Measurements from ENCODE around the gene SMARCD1.

SMARCD1 gene

DNA sequence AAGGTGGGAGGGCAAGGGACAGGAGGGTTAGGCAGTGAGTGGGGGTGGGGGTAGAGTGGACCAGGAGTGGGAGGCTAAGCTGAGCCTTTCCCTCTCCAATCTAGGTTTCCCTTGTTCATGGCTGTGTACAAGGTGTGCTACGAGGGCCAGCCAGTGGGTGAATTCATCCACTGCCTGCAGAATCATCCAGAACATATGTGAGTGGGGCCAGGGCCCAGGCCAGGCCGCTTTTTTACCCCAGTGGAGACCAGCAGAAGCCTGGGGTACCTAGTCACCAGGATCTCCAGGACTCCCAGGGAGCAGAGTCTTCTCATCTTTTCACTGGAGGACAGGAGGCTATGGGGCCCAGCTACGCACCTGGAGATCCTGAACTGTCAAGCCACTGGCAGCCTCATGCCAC is 24.2 kb downstream of the SMARCD1 start:
- H3K9me3 ChIP-seq (ENCODE audit: insufficient read depth, low read length), result no peaks in the 10 kb centered on the region
- H4K20me1 ChIP-seq (ENCODE audit: low read depth, low read length), result no peaks in the 10 kb centered on the region
- no peak overlapping the region for H3K9ac ChIP-seq (ENCODE audit: low read length)
- H3K27me3 ChIP-seq (ENCODE audit: low read length), result no peaks in the 10 kb centered on the region
- H3K36me3 ChIP-seq (ENCODE audit: low read length), result no peaks in the 10 kb centered on the region
- H2AFZ ChIP-seq (ENCODE audit: low read depth, low read length, severe bottlenecking), result no peak overlapping the region
- no peaks in the 10 kb centered on the region for H3F3A ChIP-seq (ENCODE audit: insufficient read depth)
- no peaks in the 10 kb centered on the region for H3K9me2 ChIP-seq (replicated peaks; ENCODE audit: insufficient read depth, low read length)
- no peak overlapping the region for H3K4me2 ChIP-seq (ENCODE audit: low read depth, low read length, poor library complexity, severe bottlenecking)
- no peak overlapping the region for H3K4me3 ChIP-seq (ENCODE audit: insufficient read depth, low read length, poor library complexity, severe bottlenecking)
- TF ChIP-seq, protein P1, sequence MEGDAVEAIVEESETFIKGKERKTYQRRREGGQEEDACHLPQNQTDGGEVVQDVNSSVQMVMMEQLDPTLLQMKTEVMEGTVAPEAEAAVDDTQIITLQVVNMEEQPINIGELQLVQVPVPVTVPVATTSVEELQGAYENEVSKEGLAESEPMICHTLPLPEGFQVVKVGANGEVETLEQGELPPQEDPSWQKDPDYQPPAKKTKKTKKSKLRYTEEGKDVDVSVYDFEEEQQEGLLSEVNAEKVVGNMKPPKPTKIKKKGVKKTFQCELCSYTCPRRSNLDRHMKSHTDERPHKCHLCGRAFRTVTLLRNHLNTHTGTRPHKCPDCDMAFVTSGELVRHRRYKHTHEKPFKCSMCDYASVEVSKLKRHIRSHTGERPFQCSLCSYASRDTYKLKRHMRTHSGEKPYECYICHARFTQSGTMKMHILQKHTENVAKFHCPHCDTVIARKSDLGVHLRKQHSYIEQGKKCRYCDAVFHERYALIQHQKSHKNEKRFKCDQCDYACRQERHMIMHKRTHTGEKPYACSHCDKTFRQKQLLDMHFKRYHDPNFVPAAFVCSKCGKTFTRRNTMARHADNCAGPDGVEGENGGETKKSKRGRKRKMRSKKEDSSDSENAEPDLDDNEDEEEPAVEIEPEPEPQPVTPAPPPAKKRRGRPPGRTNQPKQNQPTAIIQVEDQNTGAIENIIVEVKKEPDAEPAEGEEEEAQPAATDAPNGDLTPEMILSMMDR (IDR thresholded peaks at IDR 0.05; ENCODE audit: insufficient read depth, low read length, poor library complexity, severe bottlenecking), result no peak
- TF ChIP-seq EZH2phosphoT487 (conservative IDR thresholded peaks at IDR 0.05; ENCODE audit: low read length), result no peak
- H3K27ac ChIP-seq (ENCODE audit: low read depth, low read length), result no peak overlapping the region
- H3K79me2 ChIP-seq (ENCODE audit: insufficient read depth, low read length), result peaks cover 20% of the 10 kb centered on the region

DNA sequence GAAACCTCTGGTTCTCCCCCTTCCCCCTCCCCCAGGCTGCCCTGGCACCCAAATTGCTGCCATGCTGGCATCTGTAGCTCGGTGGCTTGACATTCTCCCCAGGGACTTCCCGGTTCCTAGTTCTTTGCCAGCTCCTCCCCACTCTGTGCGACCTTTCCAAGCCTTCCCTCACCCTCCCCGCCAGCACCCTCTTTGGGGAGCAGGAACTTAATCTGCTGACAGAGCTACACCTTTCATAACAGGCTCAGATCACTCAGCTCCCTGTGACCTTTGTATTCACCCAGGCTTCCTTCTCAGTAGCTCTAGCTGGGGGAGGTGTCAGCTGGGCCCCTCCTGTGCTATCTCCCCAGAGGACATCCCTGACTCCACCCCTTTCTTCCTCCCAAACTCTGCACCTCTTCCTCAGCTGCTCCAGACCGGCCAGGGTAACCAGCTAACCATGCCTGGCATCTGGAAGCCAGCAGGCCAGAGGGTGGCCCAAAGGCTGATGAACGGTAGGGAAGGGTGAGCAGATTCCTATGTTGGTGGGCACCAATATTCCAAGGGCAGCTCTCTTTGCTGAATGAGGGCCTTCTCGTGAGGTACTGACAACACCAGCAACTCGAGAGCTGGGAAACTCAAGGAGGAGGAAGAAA is 25.1 kb downstream of the SMARCD1 start:
- Histone ChIP-seq H3K27ac (ENCODE audit: low read depth, low read length) (no peak overlapping the region), H3K4me3 (ENCODE audit: insufficient read depth, low read length, poor library complexity, severe bottlenecking) (no peak overlapping the region), H2AFZ (ENCODE audit: low read depth, low read length, severe bottlenecking) (peak overlapping the region; percentile 95)

DNA sequence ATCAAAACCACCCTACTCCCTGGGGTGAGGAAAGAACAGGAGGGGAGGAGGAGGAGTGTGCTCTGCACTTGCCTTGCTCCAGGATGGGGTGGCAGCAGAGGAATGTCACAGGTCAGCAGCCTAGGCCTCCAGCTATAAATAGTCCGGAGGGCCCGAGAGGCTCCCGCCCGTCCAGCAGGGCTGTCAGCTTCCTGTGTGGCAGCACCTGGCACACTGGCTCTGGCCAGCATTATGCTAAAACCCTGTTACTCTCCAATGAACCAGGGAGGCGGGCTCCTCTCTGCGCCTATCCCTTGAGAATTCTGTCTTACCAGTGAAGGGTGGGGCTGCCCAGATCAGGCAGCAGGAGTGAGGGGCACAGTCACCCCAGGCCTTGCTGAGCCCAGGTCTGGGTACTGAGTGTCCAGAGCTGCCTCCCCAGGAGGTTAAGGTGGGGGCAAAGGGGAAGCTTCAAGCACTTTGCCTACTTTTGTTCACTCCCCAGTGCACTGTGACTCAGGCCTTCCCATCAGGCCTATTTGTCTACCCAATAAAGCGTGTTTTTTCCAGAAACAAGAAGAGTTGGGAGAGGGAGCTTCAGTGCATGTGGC is 25.7 kb downstream of the SMARCD1 start:
- Histone ChIP-seq H3F3A (ENCODE audit: insufficient read depth) (no peaks in the 10 kb centered on the region), H3K36me3 (ENCODE audit: low read length) (no peaks in the 10 kb centered on the region), H4K20me1 (ENCODE audit: low read depth, low read length) (no peaks in the 10 kb centered on the region), H2AFZ (ENCODE audit: low read depth, low read length, severe bottlenecking) (peak overlapping the region; percentile 95), H3K79me2 (ENCODE audit: insufficient read depth, low read length) (peaks cover 34% of the 10 kb centered on the region), H3K4me2 (ENCODE audit: low read depth, low read length, poor library complexity, severe bottlenecking) (peak overlapping the region; percentile 63), H3K9me3 (ENCODE audit: insufficient read depth, low read length) (no peaks in the 10 kb centered on the region), H3K27ac (ENCODE audit: low read depth, low read length) (no peak overlapping the region), H3K9ac (ENCODE audit: low read length) (peak overlapping the region; percentile 44), H3K27me3 (ENCODE audit: low read length) (no peaks in the 10 kb centered on the region), H3K9me2 (replicated peaks; ENCODE audit: insufficient read depth, low read length) (no peaks in the 10 kb centered on the region), H3K4me3 (ENCODE audit: insufficient read depth, low read length, poor library complexity, severe bottlenecking) (peak overlapping the region; percentile 46)
- TF ChIP-seq, protein P1 (IDR thresholded peaks at IDR 0.05; ENCODE audit: insufficient read depth, low read length, poor library complexity, severe bottlenecking), result no peak
- TF ChIP-seq EZH2phosphoT487 (conservative IDR thresholded peaks at IDR 0.05; ENCODE audit: low read length), result no peak

More for the DNA sequence above, 25.1 kb downstream of the SMARCD1 start:
- no peaks in the 10 kb centered on the region for H4K20me1 ChIP-seq (ENCODE audit: low read depth, low read length)
- TF ChIP-seq, protein P1 (IDR thresholded peaks at IDR 0.05; ENCODE audit: insufficient read depth, low read length, poor library complexity, severe bottlenecking), result no peak
- no peak for TF ChIP-seq EZH2phosphoT487 (conservative IDR thresholded peaks at IDR 0.05; ENCODE audit: low read length)
- H3K27me3 ChIP-seq (ENCODE audit: low read length), result no peaks in the 10 kb centered on the region
- no peaks in the 10 kb centered on the region for H3K9me2 ChIP-seq (replicated peaks; ENCODE audit: insufficient read depth, low read length)
- no peaks in the 10 kb centered on the region for H3K9me3 ChIP-seq (ENCODE audit: insufficient read depth, low read length)
- no peaks in the 10 kb centered on the region for H3K36me3 ChIP-seq (ENCODE audit: low read length)
- peak overlapping the region; percentile 44; the same call in 1 of the 2 replicates for H3K9ac ChIP-seq (ENCODE audit: low read length)
- no peaks in the 10 kb centered on the region for H3F3A ChIP-seq (ENCODE audit: insufficient read depth)
- peaks cover 27% of the 10 kb centered on the region for H3K79me2 ChIP-seq (ENCODE audit: insufficient read depth, low read length)
- H3K4me2 ChIP-seq (ENCODE audit: low read depth, low read length, poor library complexity, severe bottlenecking), result no peak overlapping the region

All from SU-DHL-6 (cell line).